SJCRH30 (cell line): ENCODE results near the gene PADI4. TPM values are rescaled to one million over a fixed set of nuclear protein-coding genes. Genes with fewer than 3 reads are reported as not detected.

ENCODE experiments used
- DNase-seq, 2 experiments: peaks; one replicate each; pipeline ENCODE4 v3.0.0-alpha.2; 2015 to 2020
- H3K27ac ChIP-seq: fragments of 250-450 bp; sonication (Bioruptor Pico); 2 replicates; pipeline ENCODE4 v1.5.1; 2020; ENCODE audit warnings: mild to moderate bottlenecking, moderate library complexity
- H3K27me3 ChIP-seq: fragments of 250-450 bp; sonication (Bioruptor Pico); 2 replicates; pipeline ENCODE4 v1.5.1; 2020; ENCODE audit warnings: mild to moderate bottlenecking, moderate library complexity
- H3K36me3 ChIP-seq: fragments of 250-450 bp; sonication (Bioruptor Pico); 2 replicates; pipeline ENCODE4 v1.5.1; 2020; ENCODE audit warnings: mild to moderate bottlenecking, moderate library complexity
- H3K4me1 ChIP-seq: fragments of 250-450 bp; sonication (Bioruptor Pico); 2 replicates; pipeline ENCODE4 v1.5.1; 2020; ENCODE audit warnings: mild to moderate bottlenecking, moderate library complexity
- H3K4me3 ChIP-seq: fragments of 250-450 bp; sonication (Bioruptor Pico); 2 replicates; pipeline ENCODE4 v1.5.1; 2020; ENCODE audit warnings: mild to moderate bottlenecking, moderate library complexity
- H3K9me3 ChIP-seq: fragments of 250-450 bp; sonication (Bioruptor Pico); replicated peaks from 2 replicates; pipeline ENCODE4 v1.5.1; 2020; ENCODE audit warnings: mild to moderate bottlenecking, moderate library complexity
- total RNA-seq: library from RNA; depleted of rRNA; stranded (reverse); fragments of >200 nt; shearing (Covaris generic); gene quantifications from 2 replicates; pipeline ENCODE4 v1.2.3, GENCODE V29; 2014

The PADI4 gene
- total RNA-seq, 1 experiment from 2014 or later: not detected

DNA sequence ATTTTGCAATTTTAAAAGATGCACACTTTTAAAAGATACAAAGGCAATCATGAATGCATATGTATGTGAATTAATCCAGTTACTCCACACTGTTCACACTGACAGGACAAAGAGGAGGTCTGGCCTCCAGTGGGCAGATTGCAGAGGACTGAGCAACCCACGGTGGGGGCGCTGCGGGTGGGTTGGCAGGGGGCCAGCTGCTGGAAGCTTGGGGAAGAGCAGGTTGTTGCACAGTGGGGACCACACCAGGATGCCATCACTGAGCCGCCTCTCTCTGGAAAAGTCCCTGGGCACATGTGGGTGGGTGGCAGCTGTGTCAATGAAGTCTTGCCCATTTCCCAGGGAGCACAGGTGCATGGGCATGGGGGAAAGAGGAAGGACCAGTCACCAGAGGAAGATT lies 12.7 kb upstream of the PADI4 start:
- peaks cover 2% of the 10 kb centered on the region; the same call in 1 of the 2 replicates for H3K9me3 ChIP-seq
- H3K4me3 ChIP-seq: no peak overlapping the region
- H3K27ac ChIP-seq: no peak overlapping the region
- H3K36me3 ChIP-seq: no peaks in the 10 kb centered on the region
- H3K4me1 ChIP-seq: no peaks in the 10 kb centered on the region
- H3K27me3 ChIP-seq: peaks cover 28% of the 10 kb centered on the region
- no peak for DNase-seq

DNA sequence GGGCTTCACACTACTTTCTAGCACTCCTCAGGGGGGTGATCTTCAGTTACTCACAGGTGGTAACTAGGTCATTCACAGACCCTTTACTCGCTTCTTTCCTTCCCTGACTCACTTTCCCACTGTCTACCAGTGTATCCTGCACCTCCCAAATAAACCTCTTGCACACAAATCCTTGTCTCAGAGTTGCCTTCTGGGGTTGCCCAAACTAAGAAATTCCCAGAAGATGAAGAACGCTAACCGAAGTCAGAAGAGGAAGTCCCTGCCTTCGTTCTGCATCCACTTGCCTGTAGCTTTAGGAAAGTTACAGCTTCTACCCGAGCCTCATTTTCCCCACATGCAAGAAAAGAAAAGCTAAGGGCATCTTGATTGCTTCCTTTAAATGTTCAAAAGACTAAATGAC lies 11.9 kb upstream of the PADI4 start:
- H3K27ac ChIP-seq: no peak overlapping the region
- no peak for DNase-seq
- no peak overlapping the region for H3K4me3 ChIP-seq
- H3K36me3 ChIP-seq: no peaks in the 10 kb centered on the region
- peaks cover 24% of the 10 kb centered on the region for H3K27me3 ChIP-seq
- peaks cover 2% of the 10 kb centered on the region; the same call in 1 of the 2 replicates for H3K9me3 ChIP-seq
- H3K4me1 ChIP-seq: no peaks in the 10 kb centered on the region

DNA sequence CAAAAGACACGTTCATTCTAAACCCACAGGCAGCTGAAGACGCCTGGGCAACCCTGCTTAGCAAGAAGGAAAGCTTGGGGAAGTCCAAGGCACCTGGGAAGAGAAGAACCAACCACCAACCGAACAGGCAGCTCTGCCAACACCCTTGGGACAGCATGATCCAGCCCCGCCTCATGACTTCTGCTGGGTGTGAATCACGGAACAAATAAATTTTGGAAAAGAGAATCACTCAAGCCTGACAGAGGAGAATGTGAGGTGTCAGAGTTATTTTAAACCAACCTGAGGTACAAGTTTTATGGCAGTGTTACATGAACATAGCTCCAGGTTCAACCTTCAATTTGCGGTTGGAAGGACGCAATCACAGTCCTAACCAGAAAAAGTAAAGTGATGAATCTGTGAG lies 10.0 kb upstream of the PADI4 start:
- peaks cover 11% of the 10 kb centered on the region for H3K9me3 ChIP-seq

DNA sequence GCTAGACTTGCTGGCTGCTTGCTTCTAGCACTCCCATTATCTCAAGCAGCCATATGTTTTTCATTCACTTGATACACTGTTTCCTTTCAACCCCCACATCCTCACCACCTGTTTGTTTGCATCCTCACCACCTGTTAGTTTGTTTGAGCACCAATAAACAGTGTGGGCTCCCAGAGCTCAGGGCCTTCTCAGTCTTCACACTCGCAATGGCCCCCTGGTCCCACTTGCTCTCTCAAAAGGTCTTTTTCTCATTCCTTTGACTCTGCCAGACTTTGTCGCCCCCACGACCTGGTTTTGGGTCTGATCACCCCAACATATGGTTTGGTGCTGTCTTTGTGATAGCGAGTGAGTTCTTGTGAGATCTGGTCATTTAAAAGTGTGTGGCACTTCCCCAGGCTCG lies 6.2 kb upstream of the PADI4 start:
- Histone ChIP-seq H3K4me3 (no peak overlapping the region), H3K27me3 (peaks cover 6% of the 10 kb centered on the region; the same call in 1 of the 2 replicates), H3K4me1 (0 out of 2 replicates have a peak, but pooled peaks cover 4% of the 10 kb centered on the region), H3K36me3 (no peaks in the 10 kb centered on the region), H3K9me3 (peaks cover 8% of the 10 kb centered on the region), H3K27ac (no peak overlapping the region)
- DNase-seq: peak in 1 of 2 experiments; percentile 30

More for the DNA sequence above, 10.0 kb upstream of the PADI4 start:
- Histone ChIP-seq H3K27ac (no peak overlapping the region), H3K4me3 (no peak overlapping the region), H3K4me1 (no peaks in the 10 kb centered on the region), H3K36me3 (no peaks in the 10 kb centered on the region), H3K27me3 (peaks cover 19% of the 10 kb centered on the region)
- no peak for DNase-seq

DNA sequence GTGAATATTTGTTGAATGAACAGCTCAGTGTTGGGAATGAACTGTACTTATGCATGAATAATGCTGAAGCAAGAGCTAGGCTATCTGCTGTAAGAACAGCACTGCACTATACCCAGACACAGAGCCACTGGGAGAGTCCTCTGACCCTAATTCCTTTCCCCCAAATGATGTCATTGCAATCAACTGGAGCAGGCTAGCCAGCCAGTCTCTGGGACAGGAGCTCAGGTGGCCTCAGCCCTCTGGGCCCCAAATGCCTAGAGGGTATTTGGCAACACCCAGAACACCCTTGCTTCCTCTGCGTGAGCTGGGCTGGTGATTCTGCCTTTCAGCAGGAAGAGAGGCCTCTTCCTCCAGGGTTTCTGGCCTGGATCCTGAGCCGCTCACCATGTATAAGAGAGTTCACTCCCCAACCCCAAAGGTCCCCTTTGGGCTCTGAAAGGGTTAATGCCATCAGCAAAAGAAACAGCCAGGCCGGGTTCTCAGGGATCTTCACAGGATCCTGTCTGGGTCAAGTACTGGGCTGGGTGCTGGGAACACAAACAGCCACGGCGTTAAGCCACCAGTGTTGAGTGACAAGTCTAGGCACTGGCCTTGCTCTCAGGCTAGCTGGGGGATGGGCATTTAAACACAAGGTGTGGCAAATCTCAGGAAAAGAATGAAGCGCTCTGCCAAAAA lies 3.7 kb upstream of the PADI4 start:
- Histone ChIP-seq H3K4me1 (0 out of 2 replicates have a peak, but pooled peaks cover 4% of the 10 kb centered on the region), H3K4me3 (no peak overlapping the region), H3K9me3 (peaks cover 8% of the 10 kb centered on the region), H3K27me3 (peaks cover 9% of the 10 kb centered on the region; the same call in 1 of the 2 replicates), H3K27ac (no peak overlapping the region), H3K36me3 (no peaks in the 10 kb centered on the region)
- peak; percentile 29 to 62 for DNase-seq

DNA sequence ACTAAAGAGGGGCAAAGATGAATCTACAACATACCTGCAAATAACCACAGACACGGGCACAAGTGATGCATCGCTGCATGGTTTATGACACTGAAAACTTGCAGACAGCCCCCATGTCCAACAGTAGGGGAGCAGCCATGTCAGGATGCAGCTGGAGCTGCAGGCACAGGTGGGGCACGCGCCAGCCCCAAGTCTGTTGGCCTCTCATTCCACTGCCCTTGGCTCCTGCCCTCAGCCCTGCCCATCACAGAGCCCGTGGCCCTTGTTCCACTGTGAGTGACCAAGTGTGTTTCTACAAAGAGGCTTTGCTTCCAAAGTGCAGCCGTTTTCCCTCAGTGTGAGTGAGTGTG lies 3.2 kb upstream of the PADI4 start:
- Histone ChIP-seq H3K27me3 (peaks cover 10% of the 10 kb centered on the region; the same call in 1 of the 2 replicates), H3K4me1 (0 out of 2 replicates have a peak, but pooled peaks cover 4% of the 10 kb centered on the region), H3K27ac (no peak overlapping the region), H3K4me3 (no peak overlapping the region), H3K36me3 (no peaks in the 10 kb centered on the region), H3K9me3 (peaks cover 8% of the 10 kb centered on the region)
- DNase-seq: peak in 1 of 2 experiments; percentile 25

DNA sequence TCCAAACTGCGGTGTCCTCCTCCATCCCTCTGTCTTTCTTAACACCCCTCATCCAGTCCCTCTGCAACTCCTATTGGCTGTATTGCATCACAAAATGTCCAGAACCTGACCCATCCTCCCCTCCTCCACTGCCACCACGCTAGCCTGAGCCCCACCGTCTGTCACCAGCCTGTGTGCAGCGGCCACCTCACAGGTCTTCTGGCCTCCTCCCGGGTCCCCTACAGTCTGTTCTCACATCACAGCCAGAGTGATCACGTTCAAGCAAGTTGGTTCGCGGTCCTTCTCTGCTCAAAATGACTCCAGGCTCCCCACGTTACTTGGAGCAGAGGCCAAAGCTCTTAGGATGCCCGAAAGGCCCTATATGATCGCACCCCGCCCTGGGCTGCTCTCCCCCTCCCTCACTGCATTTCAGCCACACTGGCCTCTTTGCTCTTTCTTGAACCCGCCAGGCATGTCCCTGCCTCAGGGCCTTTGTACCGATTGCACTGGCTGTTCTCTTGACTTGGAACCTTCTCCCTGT lies 2.4 kb upstream of the PADI4 start:
- Histone ChIP-seq H3K27me3 (peaks cover 15% of the 10 kb centered on the region), H3K4me1 (0 out of 2 replicates have a peak, but pooled peaks cover 4% of the 10 kb centered on the region), H3K36me3 (no peaks in the 10 kb centered on the region), H3K27ac (no peak overlapping the region), H3K4me3 (no peak overlapping the region), H3K9me3 (peaks cover 8% of the 10 kb centered on the region)
- DNase-seq: no peak

DNA sequence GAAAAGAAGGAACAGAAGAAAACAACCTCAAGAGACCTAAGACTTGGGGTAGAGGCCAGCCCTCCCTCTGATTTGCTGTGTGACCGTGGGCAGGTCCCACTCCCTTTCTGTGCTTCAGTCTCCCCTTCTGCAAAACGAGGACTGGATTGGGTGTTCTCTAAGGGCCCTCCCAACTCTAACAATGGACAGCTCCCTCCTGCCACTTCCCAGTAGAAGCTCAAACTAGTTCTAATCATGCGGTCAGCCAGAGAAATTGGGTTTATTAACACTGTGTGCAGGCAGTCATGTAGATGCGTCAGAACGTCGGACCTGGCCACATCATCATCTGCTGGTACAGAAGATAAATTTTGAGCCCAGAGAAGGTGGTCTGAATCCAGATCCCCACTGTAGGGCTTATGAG lies 1.6 kb upstream of the PADI4 start:
- 0 out of 2 replicates have a peak, but pooled peaks cover 4% of the 10 kb centered on the region for H3K4me1 ChIP-seq
- DNase-seq: no peak
- peaks cover 15% of the 10 kb centered on the region for H3K27me3 ChIP-seq
- H3K36me3 ChIP-seq: no peaks in the 10 kb centered on the region
- H3K9me3 ChIP-seq: peaks cover 8% of the 10 kb centered on the region
- no peak overlapping the region for H3K4me3 ChIP-seq
- H3K27ac ChIP-seq: no peak overlapping the region

DNA sequence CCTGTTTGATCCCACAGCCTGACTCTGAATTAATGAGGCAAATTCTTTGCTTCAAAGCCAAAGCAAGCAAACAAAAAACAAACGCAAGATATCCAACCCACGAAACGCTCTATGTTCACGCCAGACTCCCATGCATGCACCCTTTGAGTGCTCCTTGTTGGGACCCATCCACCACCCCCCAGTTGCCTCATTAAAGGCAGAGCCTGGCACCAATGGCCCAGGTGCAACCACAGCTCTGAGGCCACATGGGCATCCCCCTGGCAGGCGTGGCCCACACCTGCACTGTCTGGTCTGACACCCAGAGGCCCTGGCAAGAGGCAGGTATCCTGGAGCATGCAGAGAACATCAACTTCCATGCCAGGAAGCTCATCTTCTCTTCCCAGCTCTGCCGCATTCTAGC lies 1.1 kb upstream of the PADI4 start:
- Histone ChIP-seq H3K4me3 (no peak overlapping the region), H3K27ac (no peak overlapping the region), H3K27me3 (peaks cover 15% of the 10 kb centered on the region), H3K4me1 (0 out of 2 replicates have a peak, but pooled peaks cover 4% of the 10 kb centered on the region), H3K9me3 (peaks cover 7% of the 10 kb centered on the region), H3K36me3 (no peaks in the 10 kb centered on the region)
- no peak for DNase-seq

DNA sequence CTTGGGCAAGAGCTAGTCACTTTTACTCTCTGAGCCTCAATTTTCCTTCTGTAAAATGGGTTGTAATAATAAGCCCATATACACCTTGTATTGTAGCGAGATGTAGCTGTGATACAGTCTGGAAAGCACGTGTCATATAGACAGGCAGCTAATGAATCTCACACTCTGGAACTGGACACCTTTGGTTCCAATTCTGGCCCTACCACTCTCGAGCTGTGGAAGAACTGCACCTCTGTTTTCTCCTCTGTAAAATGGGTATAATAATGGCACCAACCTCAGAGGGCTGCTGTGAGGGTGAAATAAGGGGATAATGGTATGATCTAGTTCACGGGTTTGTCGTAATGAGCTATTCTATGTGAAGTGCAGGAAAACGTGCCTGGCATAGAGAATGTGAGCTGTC lies 668 bp upstream of the PADI4 start:
- no peaks in the 10 kb centered on the region for H3K36me3 ChIP-seq
- 0 out of 2 replicates have a peak, but pooled peaks cover 4% of the 10 kb centered on the region for H3K4me1 ChIP-seq
- H3K4me3 ChIP-seq: no peak overlapping the region
- H3K27ac ChIP-seq: no peak overlapping the region
- H3K27me3 ChIP-seq: peaks cover 15% of the 10 kb centered on the region
- DNase-seq: no peak
- peaks cover 3% of the 10 kb centered on the region for H3K9me3 ChIP-seq

DNA sequence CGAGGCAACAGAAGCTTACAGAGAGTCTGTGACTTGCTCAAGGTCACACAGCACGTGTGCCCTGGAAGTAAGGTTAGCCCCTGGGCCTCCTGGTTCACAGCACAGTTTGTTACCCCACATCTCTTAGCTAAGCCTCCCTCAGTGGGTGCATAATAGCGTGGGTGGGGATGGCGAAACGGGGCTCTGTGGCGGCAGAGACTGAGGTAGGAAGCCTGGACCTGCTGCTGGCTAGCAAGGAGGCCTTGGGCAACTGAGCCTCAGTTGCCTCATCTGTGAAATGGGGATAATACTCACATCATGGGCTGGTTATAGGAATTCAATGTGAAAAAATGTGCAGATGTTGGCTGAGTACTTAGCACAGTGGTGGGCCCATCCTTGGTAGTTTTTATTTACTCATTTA lies 596 bp downstream of the PADI4 start:
- Histone ChIP-seq H3K27ac (no peak overlapping the region), H3K27me3 (peaks cover 15% of the 10 kb centered on the region), H3K4me3 (no peak overlapping the region), H3K36me3 (no peaks in the 10 kb centered on the region), H3K4me1 (0 out of 2 replicates have a peak, but pooled peaks cover 5% of the 10 kb centered on the region), H3K9me3 (no peaks in the 10 kb centered on the region)
- no peak for DNase-seq

DNA sequence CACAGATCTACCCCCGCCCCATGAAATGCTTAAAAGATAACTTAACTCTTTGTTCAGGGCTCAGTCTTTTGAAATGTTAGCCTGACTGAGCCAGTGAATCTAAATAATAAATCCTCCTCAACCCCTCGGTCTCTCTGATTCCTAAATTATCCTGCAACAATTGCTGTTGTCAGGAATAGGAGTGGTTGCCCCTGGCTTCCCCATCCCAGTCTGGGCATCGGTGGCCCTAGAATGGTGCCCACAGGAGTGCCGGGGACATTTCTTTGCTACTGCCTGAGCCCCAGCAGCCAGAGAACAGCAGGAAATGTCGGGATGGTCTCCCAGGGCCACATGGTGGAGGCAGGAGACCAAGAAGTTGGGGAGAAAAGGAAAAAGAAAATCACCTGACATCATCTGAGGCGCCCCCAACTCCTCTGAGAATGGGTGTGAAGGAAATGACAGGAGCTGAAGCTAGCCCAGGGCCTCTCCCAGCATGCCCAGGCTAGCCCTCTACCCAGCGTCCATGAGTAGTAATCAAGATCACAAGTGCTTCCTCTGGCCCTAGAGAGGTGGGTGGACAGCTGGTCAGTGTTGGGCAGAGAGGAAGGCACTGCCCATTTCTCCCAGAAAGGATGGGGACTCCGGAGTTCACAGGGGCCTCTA lies 1.6 kb downstream of the PADI4 start:
- no peaks in the 10 kb centered on the region for H3K9me3 ChIP-seq
- DNase-seq: no peak
- peaks cover 15% of the 10 kb centered on the region for H3K27me3 ChIP-seq
- H3K4me1 ChIP-seq: 0 out of 2 replicates have a peak, but pooled peaks cover 3% of the 10 kb centered on the region
- no peak overlapping the region for H3K27ac ChIP-seq
- no peak overlapping the region for H3K4me3 ChIP-seq
- H3K36me3 ChIP-seq: no peaks in the 10 kb centered on the region

DNA sequence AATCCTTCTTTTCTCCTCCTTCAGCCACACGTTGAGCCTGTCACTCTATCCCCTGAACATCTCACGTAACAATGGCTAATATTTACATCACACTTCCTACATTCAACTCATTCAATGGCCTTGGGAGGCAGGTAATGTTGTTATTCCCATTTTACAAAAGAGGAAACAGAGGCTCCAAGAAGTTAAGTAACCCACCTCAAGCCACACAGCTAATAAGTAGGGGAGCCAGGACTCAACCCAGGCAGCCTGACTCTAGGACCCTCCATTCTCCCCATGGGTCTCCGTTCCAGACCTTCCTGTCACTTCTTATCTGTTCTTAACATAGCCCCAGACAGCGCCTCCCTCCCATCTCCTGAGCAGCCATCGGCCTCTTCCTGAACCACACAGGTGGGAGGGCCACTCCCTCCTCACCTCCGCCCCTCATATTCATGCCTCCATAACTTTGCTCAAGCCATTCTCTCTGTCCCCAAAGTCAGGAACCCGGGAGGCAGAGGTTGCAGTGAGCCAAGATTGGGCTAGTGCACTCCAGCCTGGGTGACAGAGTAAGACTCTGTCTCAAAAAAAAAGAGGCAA lies 2.2 kb downstream of the PADI4 start:
- H3K4me3 ChIP-seq: no peak overlapping the region
- H3K4me1 ChIP-seq: peaks cover 6% of the 10 kb centered on the region; the same call in 1 of the 2 replicates
- H3K27me3 ChIP-seq: peaks cover 15% of the 10 kb centered on the region
- DNase-seq: no peak
- H3K36me3 ChIP-seq: no peaks in the 10 kb centered on the region
- H3K9me3 ChIP-seq: no peaks in the 10 kb centered on the region
- no peak overlapping the region for H3K27ac ChIP-seq

DNA sequence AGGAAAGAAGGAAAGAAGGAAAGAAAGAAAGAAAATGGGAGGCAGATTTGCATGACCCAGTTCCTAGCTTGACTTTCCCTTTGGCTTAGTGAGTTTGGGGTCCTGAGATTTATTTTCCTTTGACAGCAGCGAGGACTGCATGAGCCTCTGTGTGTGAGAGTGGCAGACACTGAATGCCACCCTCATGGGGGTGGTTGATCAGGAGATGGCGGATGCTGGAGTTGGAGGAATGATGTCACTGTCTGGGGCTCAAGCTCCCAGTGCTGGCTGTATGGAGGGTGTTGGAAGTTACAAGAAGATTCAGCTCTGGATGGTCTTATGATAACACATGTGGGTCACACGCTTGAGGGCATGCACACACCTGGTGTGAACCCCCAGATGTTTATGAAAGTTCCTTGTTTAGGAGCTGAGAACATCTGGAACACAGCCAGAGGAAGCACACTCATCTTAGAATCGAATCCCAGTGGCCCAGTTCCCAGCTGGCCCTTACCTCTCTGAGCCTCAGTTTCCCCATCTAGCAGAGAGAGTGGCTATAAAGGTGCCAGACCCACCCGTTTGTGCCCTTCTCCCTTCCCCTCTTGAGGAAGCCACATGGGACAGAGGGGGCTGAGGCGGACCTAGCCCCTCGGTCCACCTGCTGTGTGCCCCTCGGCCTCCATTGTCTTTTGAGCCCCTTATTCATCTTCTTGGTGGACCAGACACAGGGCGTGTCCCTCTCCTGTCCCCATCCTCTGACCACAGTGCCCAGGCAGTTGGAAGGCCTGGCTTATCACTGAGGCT lies 5.7 kb downstream of the PADI4 start:
- Histone ChIP-seq H3K4me3 (no peak overlapping the region), H3K9me3 (no peaks in the 10 kb centered on the region), H3K36me3 (no peaks in the 10 kb centered on the region), H3K27ac (no peak overlapping the region), H3K27me3 (peaks cover 12% of the 10 kb centered on the region), H3K4me1 (peaks cover 7% of the 10 kb centered on the region; the same call in 1 of the 2 replicates)
- no peak for DNase-seq
